ENCODE results near the gene ROR1. TPM values are rescaled to one million over a fixed set of nuclear protein-coding genes. Genes with fewer than 3 reads are reported as not detected.

Gene ROR1
- total RNA-seq, 4 donors from 2014 or later, result 2.6 to 37.6 (median 11.5) TPM

DNA sequence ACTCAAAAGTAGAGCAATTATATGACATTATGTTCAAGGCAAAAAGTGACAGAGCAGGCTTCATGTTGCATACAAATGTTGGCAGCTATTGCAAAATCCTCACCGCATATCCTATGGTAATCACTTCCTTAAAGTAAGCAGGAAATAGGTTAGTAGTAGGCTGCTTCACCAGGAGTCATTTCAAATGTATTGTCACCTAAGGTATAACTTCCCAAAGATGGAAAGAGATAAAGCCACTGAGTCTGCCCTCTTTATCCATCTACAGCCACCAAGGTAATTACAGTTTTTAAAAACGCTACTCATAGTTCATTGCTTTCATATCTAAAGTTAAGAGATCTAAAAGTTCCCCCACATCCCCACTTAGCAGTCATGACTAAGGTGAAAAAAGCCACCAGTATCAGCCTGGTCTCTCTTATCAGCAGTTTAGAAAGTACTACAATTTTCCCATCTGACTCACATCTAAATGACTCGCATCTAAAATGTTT, 398.0 kb downstream of the ROR1 start:
- intact Hi-C loops (cut with DNase I; ENCODE audit: low total_unique reads), result no loop called here

DNA sequence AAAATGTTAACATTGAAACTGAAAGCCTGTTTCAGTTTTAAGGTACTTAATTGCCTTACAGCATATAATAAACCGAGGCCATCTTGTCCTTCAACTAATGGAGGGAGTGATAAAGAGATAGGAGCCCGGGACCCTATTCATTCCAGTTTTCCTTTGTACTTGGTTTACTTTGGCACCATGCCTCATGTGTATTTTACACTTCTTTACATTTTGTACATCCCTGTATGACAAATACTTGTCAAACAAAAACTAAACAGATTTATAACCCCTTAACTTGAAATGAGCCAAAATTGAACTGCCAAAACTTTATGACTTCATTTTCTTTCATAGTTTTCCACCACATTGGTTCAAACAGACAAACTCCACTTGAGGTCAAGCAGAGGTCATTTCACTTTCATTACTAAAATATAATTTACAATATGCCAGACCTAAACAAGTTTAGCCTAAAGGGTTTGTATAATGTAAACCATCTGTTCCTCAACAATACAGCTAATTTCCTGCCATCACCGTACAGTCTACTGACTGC, 398.7 kb downstream of the ROR1 start:
- Histone ChIP-seq H3K4me3 (no peak overlapping the region), H3K27ac (no peak overlapping the region), H3K9me3 (no peaks in the 10 kb centered on the region), H3K27me3 (no peaks in the 10 kb centered on the region), H3K4me1 (no peaks in the 10 kb centered on the region), H3K36me3 (no peaks in the 10 kb centered on the region)
- TF ChIP-seq, protein P1, sequence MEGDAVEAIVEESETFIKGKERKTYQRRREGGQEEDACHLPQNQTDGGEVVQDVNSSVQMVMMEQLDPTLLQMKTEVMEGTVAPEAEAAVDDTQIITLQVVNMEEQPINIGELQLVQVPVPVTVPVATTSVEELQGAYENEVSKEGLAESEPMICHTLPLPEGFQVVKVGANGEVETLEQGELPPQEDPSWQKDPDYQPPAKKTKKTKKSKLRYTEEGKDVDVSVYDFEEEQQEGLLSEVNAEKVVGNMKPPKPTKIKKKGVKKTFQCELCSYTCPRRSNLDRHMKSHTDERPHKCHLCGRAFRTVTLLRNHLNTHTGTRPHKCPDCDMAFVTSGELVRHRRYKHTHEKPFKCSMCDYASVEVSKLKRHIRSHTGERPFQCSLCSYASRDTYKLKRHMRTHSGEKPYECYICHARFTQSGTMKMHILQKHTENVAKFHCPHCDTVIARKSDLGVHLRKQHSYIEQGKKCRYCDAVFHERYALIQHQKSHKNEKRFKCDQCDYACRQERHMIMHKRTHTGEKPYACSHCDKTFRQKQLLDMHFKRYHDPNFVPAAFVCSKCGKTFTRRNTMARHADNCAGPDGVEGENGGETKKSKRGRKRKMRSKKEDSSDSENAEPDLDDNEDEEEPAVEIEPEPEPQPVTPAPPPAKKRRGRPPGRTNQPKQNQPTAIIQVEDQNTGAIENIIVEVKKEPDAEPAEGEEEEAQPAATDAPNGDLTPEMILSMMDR (IDR thresholded peaks at IDR 0.05), result no peak
- TF ChIP-seq POLR2A (IDR thresholded peaks at IDR 0.05), result no peak
- intact Hi-C loops (cut with DNase I; ENCODE audit: low total_unique reads), result no loop called here
- DNase-seq, result no peak

More for the DNA sequence above, 398.0 kb downstream of the ROR1 start:
- no peak overlapping the region for H3K4me3 ChIP-seq
- no peaks in the 10 kb centered on the region for H3K9me3 ChIP-seq
- H3K36me3 ChIP-seq, result no peaks in the 10 kb centered on the region
- DNase-seq, result no peak
- H3K27me3 ChIP-seq, result no peaks in the 10 kb centered on the region
- TF ChIP-seq, protein P1 (IDR thresholded peaks at IDR 0.05), result no peak
- no peak for TF ChIP-seq POLR2A (IDR thresholded peaks at IDR 0.05)
- H3K27ac ChIP-seq, result no peak overlapping the region
- no peaks in the 10 kb centered on the region for H3K4me1 ChIP-seq

DNA sequence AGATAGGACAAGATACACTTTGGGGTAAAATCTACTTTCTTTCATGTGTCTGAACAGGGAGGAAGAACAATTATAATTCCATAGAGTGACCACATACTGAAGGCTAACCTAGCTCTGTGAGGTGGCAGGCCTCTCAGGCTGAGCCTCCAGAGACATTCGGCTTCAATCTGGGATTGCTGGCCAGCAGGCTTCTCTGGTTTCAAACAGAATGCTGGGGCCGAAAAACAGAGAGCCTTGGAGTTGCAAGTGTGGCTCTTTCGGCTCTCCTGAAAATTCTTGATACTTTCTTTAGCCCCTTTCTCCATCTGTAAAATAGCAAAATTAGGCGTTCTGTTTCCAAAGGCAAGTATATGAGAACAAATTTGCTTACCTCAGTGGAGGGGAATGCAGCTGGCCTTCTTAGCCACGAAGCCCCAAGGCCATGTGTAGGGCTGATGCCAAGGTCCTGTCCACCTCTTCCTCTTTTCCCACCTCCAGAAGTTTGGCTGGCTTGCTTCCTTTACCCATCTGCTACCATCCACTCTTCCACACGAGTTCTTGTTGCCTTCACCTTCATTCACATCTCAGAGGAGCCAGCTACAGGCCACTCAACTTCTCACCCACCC, 399.6 kb downstream of the ROR1 start:
- H3K27ac ChIP-seq, result no peak overlapping the region
- no peaks in the 10 kb centered on the region for H3K9me3 ChIP-seq
- H3K27me3 ChIP-seq, result no peaks in the 10 kb centered on the region
- TF ChIP-seq POLR2A (IDR thresholded peaks at IDR 0.05), result no peak
- TF ChIP-seq, protein P1 (IDR thresholded peaks at IDR 0.05), result no peak
- intact Hi-C loops (cut with DNase I; ENCODE audit: low total_unique reads), result no loop called here
- no peaks in the 10 kb centered on the region for H3K36me3 ChIP-seq
- H3K4me1 ChIP-seq, result no peaks in the 10 kb centered on the region
- DNase-seq, result no peak
- H3K4me3 ChIP-seq, result no peak overlapping the region

- intact Hi-C loops (cut with DNase I; ENCODE audit: low total_unique reads), result no loop called here
- Histone ChIP-seq H3K27ac (no peak overlapping the region), H3K36me3 (no peaks in the 10 kb centered on the region), H3K4me3 (no peak overlapping the region), H3K9me3 (no peaks in the 10 kb centered on the region), H3K27me3 (no peaks in the 10 kb centered on the region), H3K4me1 (no peaks in the 10 kb centered on the region)
- DNase-seq, result no peak
- TF ChIP-seq, protein P1 (IDR thresholded peaks at IDR 0.05), result no peak
- TF ChIP-seq POLR2A (IDR thresholded peaks at IDR 0.05), result no peak
Measured at GRCh38 chr1:64175639-64176038, 401.8 kb downstream of the ROR1 start.

GRCh38 chr1:64176659-64177058, 402.8 kb downstream of the ROR1 start:
- Histone ChIP-seq H3K9me3 (no peaks in the 10 kb centered on the region), H3K27me3 (no peaks in the 10 kb centered on the region), H3K27ac (no peak overlapping the region), H3K4me3 (no peak overlapping the region), H3K4me1 (no peaks in the 10 kb centered on the region), H3K36me3 (no peaks in the 10 kb centered on the region)
- DNase-seq, result no peak
- no peak for TF ChIP-seq POLR2A (IDR thresholded peaks at IDR 0.05)
- TF ChIP-seq, protein P1 (IDR thresholded peaks at IDR 0.05), result no peak
- intact Hi-C loops (cut with DNase I; ENCODE audit: low total_unique reads), result no loop called here

All from uterus (tissue), 4 donors.